ENCODE results near the gene PAXX. TPM values are rescaled to one million over a fixed set of nuclear protein-coding genes. Genes with fewer than 3 reads are reported as not detected.
"Not testable (repeated sequence)": the region's sequence is repeated elsewhere in the genome, so short reads cannot be mapped to it uniquely, and the experiment has no call there.

The PAXX gene
- polyA plus RNA-seq, 3 donors = 33.4 to 40.8 (median 40.4) TPM

DNA sequence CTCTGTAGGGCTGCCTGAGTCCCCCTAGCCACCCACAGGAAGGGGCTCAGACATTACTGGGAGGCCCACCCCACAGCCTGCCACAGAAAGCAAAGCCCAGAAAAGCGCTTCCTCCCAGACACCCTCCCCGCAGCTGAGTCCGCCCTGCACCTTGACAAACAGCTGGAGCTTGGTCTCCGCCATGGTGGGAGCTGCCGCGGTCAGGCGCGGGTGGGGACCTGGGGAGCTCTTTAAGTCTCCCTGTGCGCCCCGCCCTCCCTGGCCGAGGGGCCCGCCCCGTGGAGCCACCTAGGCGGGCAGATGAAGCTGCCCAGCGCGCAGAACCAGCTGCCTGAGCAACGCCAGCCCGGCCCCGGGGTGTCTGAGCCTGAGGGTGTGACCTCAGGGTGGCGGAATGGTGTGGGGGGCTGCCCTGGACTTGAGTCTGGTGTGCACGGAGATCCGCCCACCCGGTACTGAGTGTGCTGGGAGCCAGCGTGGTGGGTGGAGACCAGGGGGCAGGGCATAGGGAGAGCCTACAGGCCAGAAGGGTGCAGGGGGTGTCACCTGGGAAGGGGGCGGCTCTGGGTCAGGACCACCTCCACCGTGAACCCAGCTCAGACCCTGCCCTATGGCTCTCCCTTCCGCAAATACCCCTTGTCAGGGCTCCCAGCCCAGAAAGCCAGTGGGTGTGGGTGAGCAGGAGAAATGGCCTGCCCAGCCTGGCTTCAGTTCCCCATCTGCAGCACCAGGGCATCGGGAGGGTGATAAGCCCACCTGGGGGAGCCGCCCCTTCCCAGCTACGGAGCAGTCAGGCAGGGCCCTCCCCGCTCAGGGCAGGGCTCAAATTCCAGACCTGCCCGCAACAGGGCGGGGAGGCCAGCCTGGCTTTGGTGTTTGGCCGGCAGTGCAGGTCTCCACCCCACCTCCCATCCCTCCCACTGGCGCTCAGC lies 4.4 kb downstream of the PAXX start, which contains the start of gene CLIC3:
Gene CLIC3, minus strand, starts transcription at position 208 of the 932 bp plus-strand sequence. Its CDS starts 25 bp downstream, at position 183.
- no peak for DNase-seq

DNA sequence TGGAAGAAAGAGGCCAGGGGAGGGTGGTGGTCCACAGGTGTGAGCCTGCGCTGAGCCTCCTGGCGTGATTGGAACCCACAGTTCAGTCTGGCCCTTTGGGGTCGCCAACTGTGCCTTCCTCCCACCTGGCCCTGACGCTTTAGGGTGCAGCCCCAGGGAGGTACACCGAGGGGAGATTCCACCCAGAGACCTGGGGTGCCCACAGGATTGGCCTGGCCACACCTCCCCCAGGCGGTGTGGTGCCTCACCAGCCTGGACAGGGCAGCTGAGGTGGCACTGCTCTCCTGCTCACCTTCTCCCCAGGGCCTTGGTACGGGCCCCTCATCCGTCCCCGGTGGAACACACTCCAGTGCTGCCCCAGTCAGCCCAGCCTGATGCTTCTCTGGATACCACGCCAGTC lies 5.1 kb downstream of the PAXX start:
- no peak for DNase-seq

DNA sequence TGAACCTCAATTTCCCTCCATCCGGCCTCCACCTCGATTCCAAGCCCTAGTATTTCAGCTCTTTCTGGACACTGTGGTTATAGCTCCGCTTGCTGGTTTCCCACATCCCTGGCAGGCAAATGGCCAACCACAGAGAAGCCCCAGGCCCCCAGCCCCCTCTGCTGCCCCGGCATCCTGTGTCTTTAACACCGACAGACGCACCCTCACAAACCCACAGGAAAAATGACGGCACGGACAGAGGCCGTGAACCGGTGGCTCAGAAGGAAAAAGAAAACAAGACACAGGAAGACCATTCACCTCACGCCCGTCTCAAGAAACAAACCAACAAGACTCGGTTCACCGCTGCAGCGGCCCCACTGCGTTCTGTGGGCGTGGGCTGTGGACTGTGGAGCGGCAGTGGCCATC lies 5.6 kb downstream of the PAXX start:
- DNase-seq = no peak

DNA sequence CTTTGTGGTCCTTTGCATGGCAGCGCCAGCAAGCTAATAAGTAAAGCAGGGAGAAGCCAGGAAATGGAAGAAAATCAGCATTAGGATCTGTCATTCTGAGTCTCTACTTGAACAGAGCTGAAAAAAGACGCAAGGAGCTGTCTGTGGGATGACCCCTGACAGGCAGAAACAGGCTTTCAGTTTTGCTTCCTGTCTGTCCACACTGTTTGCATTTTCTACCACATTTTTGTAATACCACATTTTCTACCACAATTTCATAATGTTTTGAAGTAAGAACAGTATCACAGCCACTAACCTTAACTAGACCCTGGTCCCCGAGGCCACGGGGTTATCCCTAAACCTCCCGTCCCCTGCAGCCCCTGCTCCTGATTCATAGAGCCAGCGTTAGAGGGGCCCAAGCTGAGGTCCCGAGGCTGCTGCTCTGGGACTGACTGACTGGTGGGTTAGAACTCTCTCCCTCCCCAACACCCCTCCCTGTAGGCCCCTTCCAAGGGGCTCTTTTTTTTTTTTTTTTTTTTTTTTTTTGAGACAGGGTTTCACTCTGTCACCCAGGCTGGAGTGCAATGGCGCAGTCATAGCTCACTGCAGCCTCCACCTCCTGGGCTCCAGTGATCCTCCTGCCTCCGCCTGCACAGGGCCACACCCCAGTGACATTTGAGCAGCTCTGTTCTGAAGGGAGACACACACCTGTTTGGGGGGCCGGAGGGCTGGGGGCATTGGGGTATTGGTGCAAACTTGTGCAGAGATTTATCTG lies 8.1 kb downstream of the PAXX start:
- no peak for DNase-seq

DNA sequence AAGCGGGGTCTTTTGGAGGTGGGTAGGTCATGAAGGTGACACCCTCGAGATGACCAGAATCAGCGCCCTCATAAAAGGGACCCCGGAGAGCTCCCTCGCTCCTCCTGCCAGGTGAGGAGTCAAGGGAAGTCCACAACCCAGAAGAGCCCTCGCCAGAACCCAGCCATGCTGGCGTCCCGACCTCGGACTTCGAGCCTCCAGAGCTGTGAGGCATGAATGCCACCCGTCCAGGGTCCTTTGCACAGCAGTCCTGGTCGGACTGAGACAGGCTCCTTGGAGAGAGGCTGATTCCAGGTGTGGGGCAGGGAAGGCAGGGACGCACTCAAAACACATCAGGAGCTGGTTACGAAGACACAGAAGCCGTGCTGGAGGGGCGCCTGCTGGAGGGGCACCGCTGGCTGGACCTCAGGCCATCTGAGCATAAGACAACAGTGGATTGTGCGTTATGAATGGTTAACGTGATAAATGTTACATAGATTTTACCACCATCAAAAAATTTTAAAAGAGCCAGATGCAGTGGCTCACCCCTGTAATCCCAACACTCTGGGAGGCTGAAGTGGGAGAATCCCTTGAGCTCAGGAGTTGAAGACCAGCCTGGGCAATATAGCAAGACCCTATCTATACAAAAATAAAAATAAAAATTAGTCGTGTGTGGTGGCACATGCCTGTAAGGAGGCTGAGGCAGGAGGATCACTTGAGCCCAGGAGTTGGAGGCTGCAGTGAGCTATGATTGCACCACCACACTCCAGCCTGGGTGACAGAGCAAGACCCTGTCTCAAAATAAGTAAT lies 9.8 kb downstream of the PAXX start:
- no peak for DNase-seq

DNA sequence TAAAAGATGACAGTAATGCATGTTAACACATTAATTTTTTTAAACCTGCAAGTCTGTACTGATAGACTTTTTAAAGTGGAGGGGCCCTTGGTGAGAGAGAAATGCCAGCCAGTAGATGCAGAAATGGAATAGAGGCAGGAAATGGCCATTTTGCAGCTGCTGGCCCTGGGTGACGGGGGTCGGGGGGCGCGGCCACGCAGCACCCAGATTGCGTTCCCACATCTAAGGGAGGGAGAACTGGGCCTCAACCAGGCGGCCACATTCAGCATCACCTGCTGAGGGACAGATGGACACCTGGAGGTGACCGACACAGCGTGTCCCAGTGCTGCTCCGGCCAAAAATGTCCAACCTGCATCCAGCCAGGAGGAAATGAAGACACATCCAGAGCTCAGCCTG lies 10.4 kb downstream of the PAXX start:
- no peak for DNase-seq

DNA sequence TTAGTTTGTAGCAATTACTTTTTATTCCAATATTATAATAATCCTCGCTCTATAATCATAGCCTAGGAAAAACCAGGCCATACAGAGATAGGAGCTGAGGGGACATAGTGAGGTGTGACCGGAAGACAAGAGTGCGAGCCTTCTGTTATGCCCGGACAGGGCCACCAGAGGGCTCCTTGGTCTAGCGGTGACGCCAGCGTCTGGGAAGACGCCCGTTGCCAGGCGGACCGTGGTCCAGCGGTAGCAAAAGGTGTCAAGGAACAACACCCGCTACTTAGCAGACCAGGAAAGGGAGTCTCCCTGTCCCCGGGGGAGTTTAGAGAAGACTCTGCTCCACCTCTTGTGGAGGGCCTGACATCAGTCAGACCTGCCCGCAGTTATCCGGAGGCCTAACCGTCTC lies 12.1 kb downstream of the PAXX start:
- DNase-seq = not testable (repeated sequence)

DNA sequence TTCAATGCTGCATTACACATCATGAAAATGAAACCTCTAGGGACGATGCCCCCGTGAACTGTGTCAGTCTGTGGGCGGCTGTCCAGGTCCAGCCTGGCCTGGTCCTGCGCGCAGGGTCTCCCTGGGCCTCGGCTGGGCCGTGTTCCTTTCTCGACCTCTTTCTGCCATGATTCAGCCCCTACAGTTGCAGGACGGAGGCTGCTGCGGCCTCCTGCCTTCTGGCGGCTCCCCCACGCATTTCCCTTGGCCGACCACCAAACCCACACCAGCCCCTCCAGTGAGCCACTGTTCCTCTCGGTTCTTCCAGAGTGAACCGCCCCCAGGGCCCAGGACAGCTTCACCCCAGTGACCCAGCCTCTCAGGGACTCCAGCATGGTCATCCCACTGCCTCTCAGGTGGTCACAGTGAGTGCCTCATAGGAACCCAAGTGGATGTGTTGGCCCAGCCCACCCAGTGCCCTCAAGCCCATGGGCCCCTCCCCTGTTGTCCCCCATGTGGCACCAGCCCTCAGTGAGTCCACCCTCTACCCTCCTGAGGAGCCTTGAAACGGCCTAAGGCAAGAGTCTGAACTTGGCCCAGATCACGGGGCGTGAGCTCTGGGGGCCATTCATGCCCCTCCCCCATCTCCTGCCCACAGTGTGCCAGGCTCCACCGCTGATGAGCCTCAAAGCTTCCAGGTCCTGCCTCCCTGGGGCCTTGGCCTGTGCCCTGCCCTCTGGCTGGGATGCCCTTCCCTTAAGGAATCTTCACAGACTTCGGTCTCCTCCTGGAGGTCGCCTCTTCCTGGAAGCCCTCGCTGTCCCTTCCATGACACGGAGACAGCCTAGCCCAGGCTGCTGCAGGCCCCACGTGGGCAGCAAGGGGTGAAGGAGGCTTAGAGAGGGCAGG lies 14.1 kb downstream of the PAXX start:
- no peak for DNase-seq

DNA sequence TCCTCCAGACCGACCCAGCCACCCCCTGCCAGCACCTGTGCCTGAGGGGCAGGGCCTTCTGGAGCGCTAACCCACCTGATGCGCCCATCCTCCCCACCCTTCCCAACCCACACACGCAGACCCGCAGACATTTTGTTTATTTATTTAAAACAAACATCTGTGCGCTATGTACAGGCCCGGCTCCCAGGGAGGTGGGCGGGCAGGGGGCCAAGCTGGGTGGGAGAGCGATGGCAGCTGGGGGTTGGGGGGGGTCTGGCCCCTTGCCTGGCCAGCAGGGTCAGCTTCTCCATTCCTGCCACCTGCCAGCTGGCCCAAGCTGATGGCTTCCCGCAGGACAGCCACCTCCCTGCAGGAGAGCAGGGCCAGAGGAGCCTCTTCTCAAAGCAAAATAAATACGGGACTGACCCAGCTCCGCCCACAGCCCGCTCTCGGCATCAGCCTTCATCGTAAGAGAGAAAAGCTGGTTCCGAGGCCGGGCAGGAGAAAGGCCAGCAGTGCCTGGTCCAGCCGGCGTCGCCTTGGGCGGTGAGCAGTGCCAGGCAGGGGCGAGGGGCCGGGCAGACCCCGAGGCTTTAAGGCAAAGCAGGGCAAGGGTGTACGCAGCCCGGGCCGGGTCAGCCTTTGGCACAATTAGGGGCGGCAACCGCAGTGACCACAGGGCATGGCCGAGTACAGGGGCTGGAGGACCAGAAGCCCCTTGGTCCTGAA lies 15.0 kb downstream of the PAXX start:
- no peak for DNase-seq

DNA sequence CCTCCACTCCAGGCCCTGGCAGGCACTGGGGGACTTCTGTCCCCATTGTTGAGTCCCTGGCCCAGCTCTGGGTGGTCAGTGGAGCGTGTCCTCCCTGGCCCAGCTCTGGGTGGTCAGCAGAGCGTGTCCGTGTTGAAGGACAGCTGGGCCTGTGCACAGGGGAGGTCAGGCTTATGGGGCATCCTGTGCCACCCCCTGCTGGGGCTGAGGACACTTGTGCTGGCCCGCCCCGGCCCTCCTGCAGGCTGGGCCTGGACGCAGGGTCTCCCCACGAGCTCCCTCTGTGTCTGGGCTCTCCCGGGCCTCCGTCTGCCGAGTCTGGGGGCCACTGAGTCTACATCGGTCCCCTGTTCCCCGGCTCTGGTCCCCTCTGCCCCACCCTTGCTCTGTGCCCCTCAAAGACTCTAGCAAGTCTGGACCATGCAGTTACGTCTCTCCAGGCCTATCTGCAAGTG lies 15.6 kb downstream of the PAXX start:
- no peak for DNase-seq

DNA sequence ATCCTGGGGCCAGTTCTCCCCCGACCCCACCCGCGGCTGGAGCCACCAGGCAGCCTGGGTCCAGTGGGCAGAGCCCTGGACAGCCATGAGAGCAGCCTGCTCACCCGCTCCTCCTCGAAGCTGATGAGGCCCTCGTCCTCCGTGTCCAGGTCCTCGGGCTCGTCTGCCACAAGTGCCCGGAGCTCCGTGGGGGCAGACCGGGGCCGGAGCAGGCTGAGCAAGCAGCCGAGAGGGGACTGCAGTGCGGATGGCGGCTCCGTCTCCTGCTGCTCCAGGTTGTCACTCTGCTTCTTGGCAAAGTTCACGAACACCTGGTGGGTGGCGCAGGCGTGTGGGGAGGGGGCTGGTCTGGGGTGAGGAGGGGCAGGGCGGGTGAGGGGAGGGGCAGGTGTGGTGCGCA lies 16.1 kb downstream of the PAXX start:
- DNase-seq = no peak

DNA sequence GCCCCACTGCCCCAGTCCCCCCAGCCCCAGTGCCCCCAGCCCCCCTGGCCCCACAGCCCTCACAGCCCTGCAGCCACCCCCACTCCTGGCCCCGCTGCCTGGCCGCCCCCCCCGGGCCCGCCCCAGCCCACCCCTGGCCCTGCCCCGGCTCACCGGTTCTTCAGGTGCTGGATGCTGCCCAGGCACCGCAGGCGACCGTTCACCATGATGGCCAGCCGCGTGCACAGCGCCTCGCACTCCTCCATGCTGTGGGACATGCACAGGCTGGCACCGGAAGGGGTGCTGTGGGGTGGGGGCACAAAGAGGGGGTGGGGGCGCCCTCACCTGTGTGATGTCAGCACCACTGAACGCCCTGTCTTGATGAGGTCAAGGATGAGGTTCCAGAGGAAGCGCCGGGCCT lies 17.0 kb downstream of the PAXX start:
- no peak for DNase-seq

DNA sequence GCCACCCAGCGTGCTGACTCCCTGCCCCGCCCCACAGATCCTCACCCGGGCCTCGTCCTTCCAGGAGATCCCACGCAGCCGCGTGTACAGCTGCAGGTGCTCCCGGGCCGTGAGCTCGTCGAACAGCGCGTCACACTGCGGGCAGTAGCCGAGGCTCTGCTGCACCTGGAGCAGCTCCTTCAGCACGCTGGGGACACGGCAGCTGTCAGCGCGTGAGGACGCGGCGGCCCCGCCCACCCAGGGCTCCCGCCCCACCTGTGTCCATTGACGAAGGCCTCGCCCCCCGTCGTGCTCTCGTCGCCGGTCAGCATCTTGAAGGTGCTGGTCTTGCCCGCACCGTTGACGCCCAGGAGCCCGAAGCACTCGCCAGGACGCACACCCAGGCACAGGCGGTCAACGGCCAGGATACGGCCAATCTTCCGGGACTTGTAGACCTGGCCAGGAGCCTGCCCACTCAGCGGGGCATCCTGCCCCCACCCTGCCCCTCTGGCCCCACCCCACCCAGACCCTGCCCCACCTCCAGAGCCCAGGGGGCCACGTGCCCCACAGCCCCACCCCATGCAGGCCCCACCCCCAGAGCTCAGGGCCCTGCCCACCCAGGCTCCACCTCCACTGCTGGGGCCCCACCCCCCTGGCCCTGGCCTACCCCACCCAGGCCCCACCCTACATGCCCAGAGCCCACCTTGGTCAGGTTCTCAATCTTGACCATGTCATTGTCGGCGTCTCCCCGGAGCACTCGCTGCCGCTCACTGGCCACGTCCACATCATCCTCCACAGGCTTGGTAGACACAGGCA lies 17.9 kb downstream of the PAXX start:
- DNase-seq = no peak

DNA sequence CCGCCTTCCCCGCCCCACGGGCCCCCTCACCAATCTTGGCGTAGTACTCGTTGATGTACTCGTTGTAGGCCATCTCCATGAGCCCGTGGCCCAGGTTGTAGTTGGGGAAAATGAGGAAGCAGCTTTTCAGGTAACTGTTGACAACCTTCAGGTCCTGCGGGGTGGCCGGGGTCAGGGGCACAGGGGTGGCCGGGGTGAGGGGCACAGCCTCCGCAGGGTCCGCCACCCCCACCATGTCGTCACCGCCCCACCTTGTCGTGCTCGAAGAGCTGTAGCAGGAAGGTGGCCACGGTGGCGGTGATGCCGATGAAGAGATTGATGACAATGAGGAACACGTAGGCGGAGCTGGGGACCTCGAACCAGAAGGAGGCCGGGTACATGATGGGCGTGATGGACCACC lies 18.9 kb downstream of the PAXX start:
- DNase-seq = no peak

DNA sequence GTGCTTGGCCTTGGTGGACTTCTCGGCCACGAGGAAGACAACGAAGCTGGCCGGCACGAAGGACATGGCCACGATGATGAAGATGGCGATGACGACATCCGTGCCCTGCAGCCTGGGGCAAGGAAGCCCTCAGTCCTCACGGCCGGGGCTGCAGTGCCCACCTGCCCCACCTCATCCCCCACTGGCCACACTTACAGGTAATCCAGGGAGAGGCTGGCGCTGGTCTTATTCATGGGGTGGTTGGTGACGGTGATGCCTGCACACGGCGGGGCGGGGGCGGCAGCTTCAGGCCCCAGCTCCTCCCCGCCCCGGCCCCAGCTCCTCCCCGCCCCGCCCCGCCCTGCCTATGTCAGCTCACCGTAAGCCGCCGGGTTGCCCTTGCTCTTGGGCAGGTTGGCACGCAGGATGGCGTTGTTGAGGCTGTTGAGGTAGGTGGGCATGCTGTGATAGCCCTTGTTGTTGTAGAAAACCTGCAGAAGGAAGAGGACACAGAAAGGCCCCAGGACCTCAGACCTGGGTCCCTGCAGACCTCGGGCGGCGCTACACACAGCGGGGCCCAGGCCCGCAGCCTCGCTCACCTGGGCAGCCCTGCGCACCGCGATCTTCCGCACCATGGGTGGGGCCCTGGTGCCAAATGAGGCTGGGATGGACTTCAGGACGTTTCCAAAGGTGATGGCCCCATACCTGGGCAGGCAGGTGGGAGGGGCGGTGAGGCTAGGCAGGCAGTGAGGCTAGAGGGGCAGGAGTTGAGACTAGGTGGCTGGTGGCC lies 19.9 kb downstream of the PAXX start:
- no peak for DNase-seq

DNA sequence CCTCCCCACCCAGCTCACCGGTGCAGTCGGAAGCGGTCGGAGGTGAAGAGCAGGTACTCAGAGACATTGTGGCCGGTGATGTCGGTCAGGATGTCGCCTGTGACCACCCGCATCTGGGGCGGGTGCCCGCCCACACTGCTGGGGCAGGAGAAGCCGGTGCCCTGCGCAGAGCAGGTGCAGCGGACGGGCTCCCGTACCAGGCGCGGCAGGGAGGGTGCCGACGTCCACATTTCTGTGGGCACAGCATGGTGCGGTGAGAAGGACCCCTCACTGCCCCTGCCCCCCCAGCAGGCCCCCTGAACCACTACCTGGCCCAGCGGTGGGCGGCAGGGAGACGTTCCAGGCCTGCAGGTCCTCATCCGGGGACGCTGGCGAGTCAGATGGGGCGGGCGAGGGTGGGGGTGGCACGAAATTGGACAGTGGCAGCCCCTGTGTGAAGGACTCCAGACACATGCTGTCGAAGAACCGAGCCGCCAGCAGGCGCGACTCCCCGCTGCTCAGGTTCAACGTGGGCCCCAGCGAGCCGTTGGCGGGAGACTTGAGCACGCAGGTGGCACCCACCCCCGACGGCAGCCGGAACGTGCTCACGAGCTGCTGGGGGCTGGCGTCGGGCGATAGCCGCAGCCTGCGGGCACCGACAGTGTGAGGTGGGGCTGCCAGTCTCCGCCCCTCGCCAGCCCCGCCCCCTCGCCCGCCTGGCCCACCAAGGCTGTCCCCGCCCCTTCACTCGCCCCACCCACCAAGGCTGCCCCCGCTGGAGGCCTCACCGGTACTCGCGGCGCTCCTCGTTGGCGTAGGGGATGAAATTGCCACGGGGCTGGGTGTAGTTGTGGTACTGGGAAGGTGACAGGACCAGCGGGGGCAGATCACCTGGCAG lies 20.7 kb downstream of the PAXX start:
- DNase-seq = no peak

DNA sequence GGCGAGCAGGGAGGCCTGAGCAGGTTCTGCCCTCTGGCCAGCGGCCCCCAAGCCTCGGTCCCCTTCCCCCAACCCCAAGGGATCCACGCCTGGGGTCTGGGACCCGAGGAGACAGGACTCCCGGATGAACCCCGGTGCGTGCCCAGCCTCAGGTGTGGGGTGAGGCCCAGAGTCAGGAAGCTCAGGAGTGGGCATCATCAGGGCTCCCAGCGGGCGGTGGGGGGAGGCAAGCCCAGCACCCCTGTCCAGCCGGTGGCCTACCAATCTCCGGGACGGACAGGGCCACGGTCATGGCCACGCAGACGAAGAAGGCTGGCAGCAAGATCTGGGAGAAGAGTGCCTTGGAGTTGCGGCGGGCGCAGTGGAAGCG lies 21.3 kb downstream of the PAXX start:
- no peak for DNase-seq

DNA sequence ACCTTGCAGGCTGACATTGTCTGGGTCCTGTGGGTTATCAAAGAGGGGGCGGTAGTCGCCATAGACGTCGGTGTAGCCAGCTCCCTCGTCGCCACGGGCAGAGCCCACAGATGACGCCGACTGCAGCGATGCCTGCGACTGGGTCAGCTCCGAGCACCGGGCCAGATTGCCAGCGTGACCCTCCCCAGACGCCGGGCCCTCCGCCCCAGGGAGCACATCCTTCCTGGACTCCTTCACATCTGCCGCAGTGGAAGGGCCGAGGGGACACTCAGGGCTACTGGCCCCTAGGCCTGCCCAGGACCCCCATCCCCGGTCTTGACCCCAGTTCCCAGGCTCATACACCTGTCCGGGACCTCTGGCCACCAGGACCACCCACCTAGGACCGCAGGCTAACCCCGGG lies 21.9 kb downstream of the PAXX start:
- DNase-seq = no peak

Data from renal pelvis (tissue), 4 donors.